ENCODE measurements around the gene SNCAIP. TPM values are rescaled to one million over a fixed set of nuclear protein-coding genes. Genes with fewer than 3 reads are reported as not detected.

The SNCAIP gene
- total RNA-seq, 3 donors from 2014 or later (not counting 1 experiment from before 2014, with no cell fraction given), result 0.73 TPM; not detected in 2

DNA sequence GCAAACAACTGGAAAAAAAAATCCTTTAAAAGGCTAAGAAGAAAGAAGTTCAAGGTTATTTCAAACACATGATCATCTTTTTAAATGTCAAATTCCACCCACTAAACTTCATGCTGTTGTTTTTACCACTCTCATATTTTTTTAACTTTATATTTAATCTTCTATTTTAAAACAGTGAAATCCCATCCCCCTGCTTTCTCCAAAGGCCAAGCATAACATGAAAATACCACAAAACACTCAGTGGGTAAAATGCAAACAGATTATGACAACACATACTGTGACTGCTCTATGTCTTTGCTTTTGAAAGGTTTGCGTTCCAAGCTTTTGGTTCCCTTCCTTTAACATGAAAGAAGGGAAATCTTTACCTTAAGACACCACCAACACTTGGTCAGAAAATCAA is 127.6 kb downstream of the SNCAIP start:
- H3K27me3 ChIP-seq (ENCODE audit: control insufficient read depth, insufficient read depth, low read length), result no peaks in the 10 kb centered on the region
- Mint-ChIP-seq H3K9me3 (peaks cover 2 to 5% of the 10 kb centered on the region in 2 donors), H3K27ac (no peak overlapping the region), H3K36me3 (no peaks in the 10 kb centered on the region), H3K4me1 (no peaks in the 10 kb centered on the region), H3K27me3 (ENCODE audit: low read depth in 2 of 2) (no peaks in the 10 kb centered on the region), H3K4me3 (no peak overlapping the region)
- H3K4me3 ChIP-seq (ENCODE audit: low read length), result no peak overlapping the region
- 73% methylated on average over 1 of the region's 1 CpG for WGBS (ENCODE audit: insufficient coverage)
- ATAC-seq (no peak), DNase-seq (no peak)
- H3K27ac ChIP-seq (ENCODE audit: low read length), result no peak overlapping the region
- intact Hi-C loops (cut with micrococcal nuclease), result no loop called here
- H3K9me3 ChIP-seq (ENCODE audit: control insufficient read depth, insufficient read depth, low read length), result no peaks in the 10 kb centered on the region
- TF ChIP-seq, protein P1, sequence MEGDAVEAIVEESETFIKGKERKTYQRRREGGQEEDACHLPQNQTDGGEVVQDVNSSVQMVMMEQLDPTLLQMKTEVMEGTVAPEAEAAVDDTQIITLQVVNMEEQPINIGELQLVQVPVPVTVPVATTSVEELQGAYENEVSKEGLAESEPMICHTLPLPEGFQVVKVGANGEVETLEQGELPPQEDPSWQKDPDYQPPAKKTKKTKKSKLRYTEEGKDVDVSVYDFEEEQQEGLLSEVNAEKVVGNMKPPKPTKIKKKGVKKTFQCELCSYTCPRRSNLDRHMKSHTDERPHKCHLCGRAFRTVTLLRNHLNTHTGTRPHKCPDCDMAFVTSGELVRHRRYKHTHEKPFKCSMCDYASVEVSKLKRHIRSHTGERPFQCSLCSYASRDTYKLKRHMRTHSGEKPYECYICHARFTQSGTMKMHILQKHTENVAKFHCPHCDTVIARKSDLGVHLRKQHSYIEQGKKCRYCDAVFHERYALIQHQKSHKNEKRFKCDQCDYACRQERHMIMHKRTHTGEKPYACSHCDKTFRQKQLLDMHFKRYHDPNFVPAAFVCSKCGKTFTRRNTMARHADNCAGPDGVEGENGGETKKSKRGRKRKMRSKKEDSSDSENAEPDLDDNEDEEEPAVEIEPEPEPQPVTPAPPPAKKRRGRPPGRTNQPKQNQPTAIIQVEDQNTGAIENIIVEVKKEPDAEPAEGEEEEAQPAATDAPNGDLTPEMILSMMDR (IDR thresholded peaks at IDR 0.05), result no peak
- H3K4me1 ChIP-seq (ENCODE audit: control insufficient read depth, insufficient read depth, low read length), result no peaks in the 10 kb centered on the region
- H3K36me3 ChIP-seq (ENCODE audit: control insufficient read depth, insufficient read depth, low read length), result no peaks in the 10 kb centered on the region

DNA sequence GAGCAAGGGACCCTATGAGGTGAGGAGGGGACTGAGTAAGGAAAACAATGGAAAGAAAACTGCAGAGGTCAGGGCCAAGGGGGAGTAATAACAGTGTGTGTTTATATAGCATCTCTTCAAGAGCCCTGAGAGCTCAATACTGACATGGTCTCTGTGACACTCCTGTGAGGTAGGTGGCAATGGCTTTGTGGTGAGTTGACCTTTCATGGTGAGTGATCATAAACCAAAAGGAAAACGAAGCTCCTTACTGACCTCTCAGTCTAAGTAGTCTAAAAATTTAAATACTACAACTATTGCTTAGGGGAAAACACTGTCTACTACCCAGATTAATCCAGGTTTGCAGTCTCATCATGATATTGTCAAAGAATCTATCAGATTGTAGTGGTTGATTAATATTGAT is 130.9 kb downstream of the SNCAIP start:
- intact Hi-C loops (cut with micrococcal nuclease), result no loop called here
- Histone ChIP-seq H3K36me3 (ENCODE audit: control insufficient read depth, insufficient read depth, low read length) (no peaks in the 10 kb centered on the region), H3K27me3 (ENCODE audit: control insufficient read depth, insufficient read depth, low read length) (no peaks in the 10 kb centered on the region), H3K4me1 (ENCODE audit: control insufficient read depth, insufficient read depth, low read length) (no peaks in the 10 kb centered on the region), H3K27ac (ENCODE audit: low read length) (no peak overlapping the region), H3K9me3 (ENCODE audit: control insufficient read depth, insufficient read depth, low read length) (no peaks in the 10 kb centered on the region), H3K4me3 (ENCODE audit: low read length) (no peak overlapping the region)
- Mint-ChIP-seq H3K36me3 (no peaks in the 10 kb centered on the region), H3K4me3 (no peak overlapping the region), H3K27ac (no peak overlapping the region), H3K4me1 (no peaks in the 10 kb centered on the region), H3K27me3 (ENCODE audit: low read depth in 2 of 2) (no peaks in the 10 kb centered on the region), H3K9me3 (peaks cover 2 to 5% of the 10 kb centered on the region in 2 donors)
- ATAC-seq, result no peak
- TF ChIP-seq, protein P1 (IDR thresholded peaks at IDR 0.05), result no peak
- DNase-seq, result no peak
- no CpG with 5 or more reads among the region's 1 CpG for WGBS (ENCODE audit: insufficient coverage)

DNA sequence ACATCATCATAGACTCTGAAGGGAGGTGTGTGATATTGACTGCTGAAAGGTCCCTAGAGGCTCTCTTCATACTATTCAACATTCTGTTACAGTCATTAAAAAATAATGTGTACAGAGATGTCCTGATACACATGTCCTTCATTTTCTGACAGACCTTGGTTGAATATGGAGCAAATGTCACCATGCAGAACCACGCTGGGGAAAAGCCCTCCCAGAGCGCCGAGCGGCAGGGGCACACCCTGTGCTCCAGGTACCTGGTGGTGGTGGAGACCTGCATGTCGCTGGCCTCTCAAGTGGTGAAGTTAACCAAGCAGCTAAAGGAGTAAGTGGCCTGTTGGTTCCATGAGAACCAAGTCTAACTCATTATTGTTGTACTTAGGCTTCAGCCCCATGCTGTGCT is 132.4 kb downstream of the SNCAIP start:
- Mint-ChIP-seq H3K4me1 (no peaks in the 10 kb centered on the region), H3K27me3 (ENCODE audit: low read depth in 2 of 2) (no peaks in the 10 kb centered on the region), H3K36me3 (no peaks in the 10 kb centered on the region), H3K9me3 (peaks cover 2 to 3% of the 10 kb centered on the region in 2 donors), H3K27ac (no peak overlapping the region), H3K4me3 (no peak overlapping the region)
- 85% methylated on average over 5 of the region's 5 CpGs for WGBS (ENCODE audit: insufficient coverage)
- Histone ChIP-seq H3K27me3 (ENCODE audit: control insufficient read depth, insufficient read depth, low read length) (no peaks in the 10 kb centered on the region), H3K9me3 (ENCODE audit: control insufficient read depth, insufficient read depth, low read length) (no peaks in the 10 kb centered on the region), H3K27ac (ENCODE audit: low read length) (no peak overlapping the region), H3K4me1 (ENCODE audit: control insufficient read depth, insufficient read depth, low read length) (no peaks in the 10 kb centered on the region), H3K36me3 (ENCODE audit: control insufficient read depth, insufficient read depth, low read length) (no peaks in the 10 kb centered on the region), H3K4me3 (ENCODE audit: low read length) (no peak overlapping the region)
- TF ChIP-seq, protein P1 (IDR thresholded peaks at IDR 0.05), result no peak
- DNase-seq, result no peak
- ATAC-seq, result no peak
- intact Hi-C loops (cut with micrococcal nuclease), result no loop called here

DNA sequence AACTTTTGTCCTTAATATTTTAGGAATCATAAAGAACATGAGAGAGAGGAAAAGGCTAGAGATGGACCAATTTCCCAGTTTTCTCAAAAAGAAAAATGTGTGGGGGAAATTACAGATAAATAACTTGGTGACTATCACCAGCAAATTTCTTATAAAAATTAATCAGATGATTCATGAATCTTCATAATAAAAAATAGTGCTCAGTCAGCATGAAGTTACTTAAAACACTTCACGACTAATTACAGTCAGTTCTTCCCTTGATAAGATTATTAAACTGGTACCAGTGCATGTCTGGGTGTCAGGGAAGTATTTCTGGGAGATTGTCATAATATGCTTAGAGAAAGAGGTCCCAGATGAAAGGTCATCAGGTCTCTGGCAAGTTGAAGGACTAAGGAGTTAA is 133.0 kb downstream of the SNCAIP start:
- Mint-ChIP-seq H3K9me3 (peaks cover 2 to 3% of the 10 kb centered on the region in 2 donors), H3K36me3 (no peaks in the 10 kb centered on the region), H3K4me3 (no peak overlapping the region), H3K4me1 (no peaks in the 10 kb centered on the region), H3K27me3 (ENCODE audit: low read depth in 2 of 2) (no peaks in the 10 kb centered on the region), H3K27ac (no peak overlapping the region)
- no peak for DNase-seq
- no peaks in the 10 kb centered on the region for H3K36me3 ChIP-seq (ENCODE audit: control insufficient read depth, insufficient read depth, low read length)
- no peak overlapping the region for H3K4me3 ChIP-seq (ENCODE audit: low read length)
- intact Hi-C loops (cut with micrococcal nuclease), result no loop called here
- no peaks in the 10 kb centered on the region for H3K9me3 ChIP-seq (ENCODE audit: control insufficient read depth, insufficient read depth, low read length)
- H3K4me1 ChIP-seq (ENCODE audit: control insufficient read depth, insufficient read depth, low read length), result no peaks in the 10 kb centered on the region
- WGBS (ENCODE audit: insufficient coverage), result no CpG with 5 or more reads among the region's 1 CpG
- H3K27me3 ChIP-seq (ENCODE audit: control insufficient read depth, insufficient read depth, low read length), result no peaks in the 10 kb centered on the region
- TF ChIP-seq, protein P1 (IDR thresholded peaks at IDR 0.05), result no peak
- no peak overlapping the region for H3K27ac ChIP-seq (ENCODE audit: low read length)
- ATAC-seq, result no peak

Data from natural killer cell (primary cell).